ENCODE results near the gene AP2A2.
"Not testable (repeated sequence)": the region's sequence is repeated elsewhere in the genome, so short reads cannot be mapped to it uniquely, and the experiment has no call there.

AP2A2 gene

DNA sequence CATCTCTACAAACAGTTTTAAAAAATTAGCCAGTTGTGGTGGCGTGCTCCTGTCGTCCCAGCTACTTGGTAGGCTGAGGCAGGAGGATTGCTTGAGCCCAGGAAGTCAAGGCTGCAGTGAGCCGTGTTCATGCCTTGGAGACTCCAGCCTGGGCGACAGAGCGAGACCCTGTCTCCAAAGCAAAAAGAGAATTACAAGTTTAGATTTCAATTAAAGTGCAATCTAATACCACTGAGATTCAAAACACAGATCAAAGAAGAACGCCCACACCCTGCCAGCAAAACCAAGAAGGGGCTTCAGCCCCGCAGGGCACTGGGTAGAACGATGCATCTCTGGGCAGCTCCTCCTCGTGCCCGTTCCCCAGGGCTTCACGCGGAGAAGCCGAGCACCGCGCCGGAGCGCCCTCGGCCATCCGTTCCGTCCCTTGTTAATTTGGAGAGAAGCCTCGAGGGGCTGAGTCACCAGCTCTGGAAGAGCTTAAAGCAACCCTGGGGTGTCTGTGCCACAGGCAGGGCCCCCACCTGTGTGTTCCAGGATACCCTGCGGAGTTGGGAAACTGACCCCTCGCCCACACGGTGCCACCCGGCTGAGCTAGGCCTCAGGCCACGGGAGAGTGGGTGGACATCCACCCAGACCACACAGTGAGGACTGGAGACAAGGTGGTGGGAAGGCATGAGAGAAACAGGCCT lies 47.0 kb downstream of the AP2A2 start:
- DNase-seq (ENCODE audit: low read depth in 1 of 2, low spot score in 1 of 2), result no peak

DNA sequence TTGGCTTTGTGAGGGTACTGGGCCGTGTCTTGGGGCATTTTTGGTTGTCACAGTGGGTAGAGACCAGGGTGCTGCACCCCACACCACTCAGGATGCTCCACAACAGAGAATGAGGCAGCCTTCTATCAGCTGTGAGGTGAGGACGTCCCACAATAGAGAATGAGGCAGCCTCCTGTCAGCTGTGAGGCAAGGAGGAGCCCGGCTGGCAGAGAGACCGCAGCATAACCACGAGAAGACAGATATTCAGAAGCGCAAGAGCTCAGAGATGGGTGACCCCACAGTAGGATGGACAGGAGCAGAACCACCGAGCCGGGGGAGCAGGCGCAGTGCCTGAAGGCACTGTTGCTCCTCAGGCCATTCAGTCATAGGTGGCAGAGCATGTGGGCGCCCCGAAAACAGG lies 47.6 kb downstream of the AP2A2 start:
- DNase-seq (ENCODE audit: low read depth in 1 of 2, low spot score in 1 of 2), result no peak

DNA sequence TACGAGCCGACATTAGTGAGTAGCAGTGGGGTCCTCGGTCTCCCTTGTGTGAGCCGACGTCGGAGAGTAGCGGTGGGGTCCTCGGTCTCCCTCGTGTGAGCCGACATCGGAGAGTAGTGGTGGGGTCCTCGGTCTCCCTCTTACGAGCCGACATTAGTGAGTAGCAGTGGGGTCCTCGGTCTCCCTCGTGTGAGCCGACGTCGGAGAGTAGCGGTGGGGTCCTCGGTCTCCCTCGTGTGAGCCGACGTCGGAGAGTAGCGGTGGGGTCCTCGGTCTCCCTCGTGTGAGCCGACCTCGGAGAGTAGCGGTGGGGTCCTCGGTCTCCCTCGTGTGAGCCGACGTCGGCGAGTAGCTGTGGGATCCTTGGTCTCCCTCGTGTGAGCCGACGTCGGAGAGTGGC lies 49.7 kb downstream of the AP2A2 start:
- not testable (repeated sequence) for DNase-seq (ENCODE audit: low read depth in 1 of 2, low spot score in 1 of 2)

DNA sequence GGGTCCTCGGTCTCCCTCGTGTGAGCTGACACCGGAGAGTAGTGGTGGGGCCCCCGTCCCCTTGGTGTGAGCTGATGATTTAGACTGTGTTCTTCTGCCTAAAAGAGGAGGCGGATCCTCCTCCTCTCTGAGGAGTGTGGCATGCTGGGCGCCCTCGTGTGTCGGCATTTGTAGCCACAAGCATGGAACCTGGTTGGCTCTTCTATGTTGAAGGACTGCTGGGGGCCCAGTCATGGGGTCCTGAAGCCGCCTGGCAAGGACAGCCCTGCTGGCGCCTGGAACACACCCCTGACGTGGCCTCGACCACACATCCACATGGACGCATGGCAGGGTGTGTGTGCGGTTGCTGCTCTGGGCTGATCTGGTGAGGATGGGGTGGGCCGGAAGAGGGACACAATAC lies 50.2 kb downstream of the AP2A2 start:
- DNase-seq (ENCODE audit: low read depth in 1 of 2, low spot score in 1 of 2), result no peak

DNA sequence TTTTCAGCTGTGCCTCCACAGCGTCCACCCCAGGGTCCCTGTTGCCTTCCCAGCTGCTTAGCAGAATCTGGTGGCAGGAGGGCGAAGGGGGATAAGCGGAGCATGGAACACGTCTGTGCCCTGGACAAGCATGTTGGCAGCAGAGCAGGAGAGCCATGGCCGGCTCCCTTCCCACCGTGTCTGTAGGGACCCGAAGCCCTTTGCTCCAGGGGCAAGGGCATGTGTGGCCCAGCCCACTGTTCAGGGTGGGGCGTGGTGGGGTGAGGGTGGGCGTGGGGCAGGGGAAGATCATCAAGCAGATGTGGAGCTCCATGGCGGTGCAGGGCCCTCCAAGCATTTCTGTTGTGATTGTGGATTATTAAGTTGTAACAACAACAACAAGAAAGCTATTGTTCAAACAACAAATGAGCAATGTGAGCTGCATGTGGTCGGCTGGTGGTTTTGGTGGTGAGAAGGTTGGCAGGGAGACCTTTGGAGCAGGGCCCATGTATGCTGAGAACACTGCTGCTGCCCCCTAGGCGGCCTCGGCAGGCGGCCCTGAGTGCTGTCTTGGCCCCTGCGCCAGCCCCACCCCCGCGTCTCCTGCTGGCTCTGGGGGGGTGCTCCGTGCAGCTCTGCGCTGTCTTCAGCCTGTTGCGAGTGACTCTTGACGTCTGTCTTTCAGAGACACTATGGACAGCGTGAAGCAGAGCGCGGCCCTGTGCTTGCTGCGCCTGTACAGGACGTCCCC lies 50.9 kb downstream of the AP2A2 start:
- DNase-seq (ENCODE audit: low read depth in 1 of 2, low spot score in 1 of 2), result no peak

DNA sequence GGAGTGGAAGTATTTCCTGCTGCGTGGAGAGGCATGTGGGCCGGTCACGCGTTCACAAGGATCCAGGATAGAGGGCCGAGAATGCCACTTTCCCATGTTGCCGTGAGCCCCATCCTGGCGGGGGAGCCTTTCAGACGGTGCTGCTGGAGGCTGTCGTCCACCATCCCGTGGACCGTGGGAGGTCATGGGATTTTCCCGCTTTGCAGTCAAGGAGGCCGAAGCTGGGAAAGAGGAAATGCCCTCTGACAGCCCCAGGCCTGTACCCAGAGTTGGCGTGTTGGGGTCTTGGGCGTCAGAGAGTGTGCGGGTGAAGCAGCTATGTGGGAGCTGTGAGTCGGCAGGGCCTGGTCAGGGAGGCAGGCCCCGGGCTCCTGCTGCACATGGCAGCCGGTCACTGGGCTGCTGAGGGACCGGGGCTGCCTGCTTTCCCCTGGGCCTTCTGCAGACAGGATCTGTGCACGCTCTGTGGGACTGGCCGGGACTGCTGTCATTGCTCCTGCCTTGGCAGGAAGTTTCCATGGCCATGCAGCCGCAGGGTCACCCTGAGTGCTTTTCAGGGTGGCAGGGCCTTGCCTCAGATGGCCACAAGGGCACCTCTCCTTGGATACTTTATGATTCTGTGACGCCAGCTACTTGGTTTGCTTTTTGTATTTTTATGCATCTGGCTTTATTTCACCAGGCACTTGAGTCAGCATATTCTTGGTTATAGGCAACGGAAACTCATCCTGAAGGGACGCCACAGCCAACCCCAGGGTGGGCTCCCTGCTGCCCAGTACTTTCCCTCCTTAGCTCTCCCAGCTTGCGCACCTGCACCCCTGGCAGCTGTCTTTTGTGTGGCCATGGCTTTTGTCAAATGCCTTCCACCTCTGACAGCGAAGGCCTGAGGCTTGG lies 52.4 kb downstream of the AP2A2 start:
- no peak for DNase-seq (ENCODE audit: low read depth in 1 of 2, low spot score in 1 of 2)

DNA sequence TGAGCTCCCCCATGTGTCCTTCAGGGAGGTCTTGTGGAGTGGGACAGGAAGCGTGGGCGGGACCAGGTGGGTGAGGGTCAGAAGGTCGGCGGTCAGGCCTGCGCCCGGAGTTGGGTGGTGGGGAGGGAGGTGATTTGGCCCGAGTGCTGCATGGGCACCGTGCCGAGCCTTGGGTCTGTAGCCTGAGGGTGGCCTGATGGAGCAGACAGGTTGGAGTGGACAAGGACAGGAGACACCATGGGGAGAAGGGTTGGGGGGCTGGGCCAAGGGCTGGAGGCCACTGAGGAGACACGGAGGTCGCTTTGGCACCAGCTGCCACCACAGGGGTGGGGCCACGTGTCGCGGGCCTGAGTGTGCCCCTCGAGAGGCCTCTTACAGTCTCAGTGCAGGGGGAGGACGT lies 53.1 kb downstream of the AP2A2 start:
- no peak for DNase-seq (ENCODE audit: low read depth in 1 of 2, low spot score in 1 of 2)

DNA sequence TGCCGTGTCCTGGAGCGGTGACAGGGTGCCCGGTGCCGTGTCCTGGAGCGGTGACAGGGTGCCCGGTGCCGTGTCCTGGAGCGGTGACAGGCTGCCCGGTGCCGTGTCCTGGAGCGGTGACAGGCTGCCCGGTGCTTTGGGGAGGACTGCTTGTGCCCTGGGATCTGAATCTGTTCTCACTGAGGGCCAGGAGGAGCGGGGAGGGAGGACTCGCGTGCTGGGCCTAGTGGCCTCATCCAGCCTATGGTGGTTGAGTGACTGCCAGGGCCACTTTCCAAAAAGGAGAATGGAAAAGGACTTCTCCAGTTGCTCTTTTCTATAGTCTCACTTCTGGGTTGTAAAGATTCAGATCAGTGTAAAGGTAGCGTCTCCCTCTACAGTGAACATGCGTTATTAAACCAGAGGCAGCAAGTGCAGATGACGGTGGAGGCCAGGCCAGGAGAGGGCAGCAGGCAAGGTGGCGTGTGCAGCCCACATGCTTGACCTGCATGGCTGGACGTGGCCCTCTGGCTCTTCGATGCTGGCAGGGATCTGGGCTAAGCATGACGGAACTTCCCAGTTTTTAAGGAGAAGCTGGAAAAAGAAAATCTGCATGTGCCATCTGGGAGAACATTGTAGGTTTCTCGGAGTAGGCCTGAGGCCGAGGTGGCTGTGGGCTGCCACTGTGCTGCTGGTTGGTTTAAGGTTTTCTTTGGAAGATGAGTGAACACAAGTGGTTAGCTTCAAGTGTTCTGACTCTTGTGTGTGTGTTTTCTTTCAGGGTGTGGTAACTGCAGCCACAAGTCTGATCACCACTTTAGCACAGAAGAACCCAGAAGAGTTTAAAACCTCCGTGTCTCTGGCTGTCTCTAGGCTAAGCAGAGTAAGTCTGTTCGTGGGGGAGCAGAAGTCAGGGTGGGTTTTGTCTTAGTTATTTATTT lies 55.0 kb downstream of the AP2A2 start:
- no peak for DNase-seq (ENCODE audit: low read depth in 1 of 2, low spot score in 1 of 2)

DNA sequence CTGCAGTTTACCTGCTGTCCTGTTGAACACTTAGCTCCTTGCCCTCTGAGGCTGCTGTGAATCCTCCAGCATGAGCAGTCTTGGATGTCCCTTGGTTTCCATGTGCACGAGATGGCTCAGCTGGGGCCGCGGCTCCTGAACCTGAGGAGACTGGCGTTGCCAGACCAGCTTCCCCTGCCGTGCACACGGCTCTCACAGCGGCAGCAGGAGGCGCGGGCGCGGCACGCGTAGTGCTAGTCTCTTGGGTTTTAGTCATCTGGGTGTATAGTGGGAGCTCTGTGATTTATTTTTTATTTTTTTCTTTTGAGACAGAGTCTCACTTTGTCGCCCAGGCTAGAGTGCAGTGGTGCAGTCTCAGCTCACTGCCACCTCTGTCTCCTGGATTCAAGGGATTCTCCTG lies 56.1 kb downstream of the AP2A2 start:
- no peak for DNase-seq (ENCODE audit: low read depth in 1 of 2, low spot score in 1 of 2)

DNA sequence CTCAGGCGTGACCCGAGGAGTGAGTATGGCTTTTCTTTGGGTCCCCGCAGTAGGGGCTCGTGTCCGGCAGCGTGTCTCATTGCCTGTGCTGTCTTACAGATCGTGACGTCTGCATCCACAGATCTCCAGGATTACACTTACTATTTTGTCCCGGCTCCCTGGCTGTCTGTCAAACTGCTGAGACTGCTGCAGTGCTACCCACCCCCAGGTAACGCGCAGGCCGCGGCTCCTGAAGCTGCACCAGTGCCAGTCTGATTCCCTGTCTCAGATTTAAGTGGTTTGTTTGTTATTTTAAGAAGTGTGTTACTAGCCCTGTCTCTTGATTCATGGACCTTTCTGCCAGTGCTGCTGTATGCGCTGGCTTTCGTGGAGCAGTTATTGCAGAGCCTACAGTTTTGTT lies 58.9 kb downstream of the AP2A2 start:
- DNase-seq (ENCODE audit: low read depth in 1 of 2, low spot score in 1 of 2), result no peak

DNA sequence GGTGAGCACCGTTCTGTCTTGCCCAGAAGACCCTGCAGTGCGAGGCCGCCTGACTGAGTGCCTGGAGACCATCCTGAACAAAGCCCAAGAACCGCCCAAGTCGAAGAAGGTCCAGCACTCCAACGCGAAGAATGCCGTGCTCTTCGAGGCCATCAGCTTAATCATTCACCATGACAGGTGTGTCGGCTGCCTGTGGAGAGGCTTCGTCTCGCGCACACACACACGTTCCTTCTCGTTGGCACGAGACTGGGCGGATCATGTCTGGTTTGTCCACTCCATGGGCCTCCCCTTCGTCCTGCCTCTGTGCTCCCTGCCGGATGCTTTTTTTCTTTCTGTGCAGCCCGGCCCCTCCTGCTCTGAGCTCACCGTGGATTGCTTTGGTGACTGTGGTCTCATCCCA lies 59.7 kb downstream of the AP2A2 start:
- DNase-seq (ENCODE audit: low read depth in 1 of 2, low spot score in 1 of 2), result no peak

DNA sequence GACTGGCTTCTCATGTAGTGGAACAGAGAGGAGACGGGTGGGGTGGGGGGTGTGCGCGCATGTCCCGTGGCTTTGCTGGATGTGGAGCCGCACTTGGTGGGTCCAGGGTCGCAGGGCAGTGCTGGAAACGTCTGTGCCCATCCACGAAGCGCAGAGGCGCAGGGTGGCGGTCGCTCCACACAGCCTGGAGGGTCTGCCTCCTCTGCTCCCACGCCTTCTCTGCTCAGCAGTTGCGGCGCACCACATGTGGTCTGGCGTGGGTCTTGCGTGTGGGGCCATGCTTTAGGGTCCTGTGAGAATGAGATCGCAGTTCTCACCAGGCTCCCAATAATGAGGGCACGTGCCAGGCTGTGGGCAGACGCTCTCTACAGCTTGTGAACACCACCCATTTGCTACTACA lies 60.2 kb downstream of the AP2A2 start:
- no peak for DNase-seq (ENCODE audit: low read depth in 1 of 2, low spot score in 1 of 2)

DNA sequence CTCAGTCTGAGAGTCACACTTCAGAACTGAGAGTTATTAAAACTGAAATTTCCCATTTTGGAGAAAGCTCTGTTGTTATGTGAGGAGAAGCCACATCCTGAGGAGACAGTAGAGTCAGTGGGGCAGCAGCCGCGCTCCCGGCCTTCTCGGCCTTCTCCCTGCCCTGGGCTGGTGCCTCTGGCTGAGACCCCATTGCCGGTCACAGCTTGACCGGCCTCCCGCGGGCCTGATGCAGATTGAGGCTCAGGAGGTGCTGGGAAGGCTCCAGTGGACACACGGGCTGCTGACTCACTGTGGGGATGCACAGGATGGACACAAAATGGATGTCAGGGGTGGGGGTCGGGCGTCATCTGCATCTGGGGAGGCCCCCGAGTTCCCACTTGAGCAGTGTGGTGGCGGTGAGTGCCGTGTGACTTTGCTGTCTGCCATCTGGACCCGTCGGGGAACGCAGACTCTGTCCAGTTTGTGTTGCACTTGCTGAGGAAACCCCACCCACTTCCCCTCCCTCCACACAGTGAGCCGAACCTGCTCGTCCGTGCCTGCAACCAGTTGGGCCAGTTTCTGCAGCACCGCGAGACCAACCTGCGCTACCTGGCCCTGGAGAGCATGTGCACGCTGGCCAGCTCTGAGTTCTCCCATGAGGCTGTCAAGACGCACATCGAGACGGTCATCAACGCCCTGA lies 60.7 kb downstream of the AP2A2 start:
- no peak for DNase-seq (ENCODE audit: low read depth in 1 of 2, low spot score in 1 of 2)

DNA sequence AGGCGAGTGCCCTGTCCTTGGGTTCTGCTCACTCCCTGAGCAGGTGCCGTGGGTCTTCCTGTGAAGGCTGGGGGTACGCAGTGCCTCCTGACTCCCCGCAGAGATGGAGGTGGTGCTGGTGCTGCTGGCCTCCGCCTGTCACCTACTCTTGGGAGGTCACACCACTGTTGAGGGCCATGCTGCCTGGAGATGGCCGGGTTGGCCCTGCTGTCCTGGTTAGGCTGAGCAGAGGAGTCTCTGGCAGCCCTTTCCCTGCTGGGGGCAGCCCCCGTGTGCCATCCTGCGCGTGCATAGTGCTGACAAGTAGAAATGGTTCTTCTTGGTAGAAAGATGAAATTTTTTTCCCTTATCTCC lies 61.3 kb downstream of the AP2A2 start:
- DNase-seq (ENCODE audit: low read depth in 1 of 2, low spot score in 1 of 2), result no peak

DNA sequence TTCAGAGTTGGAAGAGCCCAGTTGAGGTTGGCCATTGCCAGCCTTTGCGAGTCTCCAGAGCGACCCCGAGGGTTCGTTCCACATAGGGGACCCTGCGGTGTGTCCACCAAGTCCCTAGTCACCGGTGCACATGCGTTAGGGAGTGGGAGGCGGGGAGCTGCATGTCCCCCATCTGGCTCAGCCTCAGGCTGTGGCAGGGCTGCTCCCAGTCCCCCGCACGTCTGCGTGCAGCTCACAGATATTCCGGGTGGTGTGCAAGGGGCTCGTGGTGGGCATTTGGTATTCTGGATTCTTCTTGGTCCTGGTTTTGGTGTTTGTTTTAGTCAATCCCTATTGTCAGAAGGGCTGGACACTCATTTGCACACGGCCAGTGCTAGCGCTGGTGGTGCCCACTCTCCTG lies 62.0 kb downstream of the AP2A2 start:
- no peak for DNase-seq (ENCODE audit: low read depth in 1 of 2, low spot score in 1 of 2)

DNA sequence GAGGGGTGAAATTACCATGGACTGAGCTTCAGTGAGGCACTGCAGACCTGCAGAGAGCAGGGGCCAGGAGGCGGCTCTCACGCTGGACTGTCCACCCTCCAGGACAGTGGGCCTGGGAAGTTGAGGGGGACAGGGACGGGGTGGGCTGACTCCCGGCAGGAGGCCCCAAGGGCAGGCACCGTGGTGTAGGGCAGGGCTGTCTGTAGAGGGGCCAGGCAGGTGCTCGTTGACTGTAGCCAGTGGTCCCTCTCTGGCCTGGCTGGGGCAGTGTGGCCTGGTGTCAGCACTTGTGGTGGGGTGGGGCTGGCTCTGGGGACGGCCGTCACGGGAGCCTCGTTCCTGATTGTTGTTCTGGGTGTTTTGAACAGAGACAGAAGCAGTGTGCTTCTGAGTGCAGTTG lies 64.4 kb downstream of the AP2A2 start:
- no peak for DNase-seq (ENCODE audit: low read depth in 1 of 2, low spot score in 1 of 2)

DNA sequence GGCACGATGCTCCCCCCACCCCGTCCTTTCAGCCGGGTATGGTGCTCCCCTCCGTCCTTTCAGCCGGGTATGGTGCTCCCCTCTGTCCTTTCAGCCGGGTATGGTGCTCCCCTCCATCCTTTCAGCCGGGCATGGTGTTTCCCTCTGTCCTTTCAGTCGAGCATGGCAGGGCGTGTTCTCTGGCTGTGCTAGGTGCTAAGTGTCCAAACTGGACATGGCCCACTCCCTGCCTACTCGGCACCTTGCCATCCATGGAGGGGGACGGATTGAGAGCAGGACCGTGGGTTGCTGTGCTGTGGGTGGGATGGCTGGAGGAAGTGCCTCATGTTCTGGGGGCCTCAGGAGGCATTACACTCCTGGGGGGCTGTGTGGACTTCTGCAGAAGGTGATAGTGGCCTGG lies 65.4 kb downstream of the AP2A2 start:
- DNase-seq (ENCODE audit: low read depth in 1 of 2, low spot score in 1 of 2), result no peak

DNA sequence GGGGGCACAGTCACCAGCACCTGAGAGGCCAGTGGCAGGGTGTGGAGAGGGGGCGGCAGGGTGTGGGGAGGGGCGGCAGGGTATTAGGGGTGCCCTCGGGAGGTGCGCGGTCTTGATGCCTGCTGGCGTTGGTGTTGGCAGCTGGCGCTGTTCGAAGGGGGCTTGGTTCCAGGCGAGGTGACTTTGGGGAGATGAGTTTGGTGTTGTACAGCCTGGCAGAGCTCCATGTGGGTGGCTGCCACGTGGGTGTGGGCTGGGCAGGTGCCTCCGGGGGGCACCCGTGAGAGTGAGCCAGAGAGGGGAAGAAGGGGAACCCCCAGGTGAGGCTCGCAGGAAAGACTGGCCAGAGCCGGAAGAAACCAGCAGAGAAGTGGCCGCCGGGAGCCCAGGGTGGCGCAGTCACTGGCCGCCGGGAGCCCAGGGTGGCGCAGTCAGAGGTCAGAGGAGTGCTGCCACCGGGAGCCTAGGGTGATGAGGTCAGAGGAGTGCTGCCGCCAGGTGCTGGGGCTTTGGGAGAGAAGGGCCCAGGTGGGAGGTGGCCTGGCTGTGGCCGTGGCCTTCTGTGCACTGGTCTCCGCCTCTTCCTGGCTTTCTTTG lies 66.1 kb downstream of the AP2A2 start:
- DNase-seq (ENCODE audit: low read depth in 1 of 2, low spot score in 1 of 2), result no peak

DNA sequence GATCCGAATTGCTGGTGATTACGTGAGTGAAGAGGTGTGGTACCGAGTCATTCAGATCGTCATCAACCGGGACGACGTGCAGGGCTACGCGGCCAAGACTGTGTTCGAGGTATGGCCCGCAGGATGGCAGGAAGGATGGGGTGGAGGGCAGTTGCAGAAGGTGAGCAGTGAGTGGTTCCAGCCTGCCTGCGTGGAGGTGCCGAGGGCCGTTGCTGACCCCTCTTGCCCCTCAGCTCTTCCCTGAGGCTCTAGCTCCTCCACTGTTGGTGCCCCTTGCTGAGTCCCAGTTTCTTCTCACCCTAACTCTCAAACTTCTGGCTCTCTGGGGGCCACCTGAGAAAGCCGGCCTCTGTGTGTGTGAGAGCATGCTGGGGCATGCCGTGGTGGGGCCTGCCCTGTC lies 66.9 kb downstream of the AP2A2 start:
- no peak for DNase-seq (ENCODE audit: low read depth in 1 of 2, low spot score in 1 of 2)

DNA sequence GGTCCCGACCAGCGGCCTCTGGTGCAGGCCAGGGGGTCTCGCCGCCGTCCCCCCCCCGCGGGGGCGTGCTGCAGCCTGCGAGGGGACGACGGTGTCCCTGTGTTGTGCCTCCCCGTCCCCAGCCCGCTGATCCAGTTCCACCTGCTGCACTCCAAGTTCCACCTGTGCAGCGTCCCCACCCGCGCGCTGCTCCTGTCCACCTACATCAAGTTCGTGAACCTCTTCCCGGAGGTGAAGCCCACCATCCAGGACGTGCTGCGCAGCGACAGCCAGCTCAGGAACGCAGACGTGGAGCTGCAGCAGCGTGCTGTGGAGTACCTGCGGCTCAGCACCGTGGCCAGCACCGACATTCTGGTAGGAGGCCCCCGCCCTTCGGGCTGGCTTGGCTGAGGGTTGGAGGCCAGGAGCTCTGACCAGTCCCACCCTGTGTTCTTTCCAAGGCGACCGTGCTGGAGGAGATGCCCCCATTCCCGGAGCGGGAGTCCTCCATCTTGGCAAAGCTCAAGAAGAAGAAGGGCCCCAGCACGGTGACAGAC lies 68.0 kb downstream of the AP2A2 start:
- DNase-seq (ENCODE audit: low read depth in 1 of 2, low spot score in 1 of 2), result no peak
